Skeletal muscle cell (primary cell): ENCODE measurements around the gene GRK2.
"Not testable (repeated sequence)": the region's sequence is repeated elsewhere in the genome, so short reads cannot be mapped to it uniquely, and the experiment has no call there.

Experiments
- DNase-seq: peaks from one replicate; pipeline ENCODE4 v3.0.0-alpha.2; 2010; ENCODE audit warnings: low read depth
- H3K4me3 ChIP-seq: 2 replicates; pipeline ENCODE4 v1.5.1; 2011; ENCODE audit warnings: low read depth, mild to moderate bottlenecking, control low read depth, low read length, moderate library complexity

GRK2 gene

DNA sequence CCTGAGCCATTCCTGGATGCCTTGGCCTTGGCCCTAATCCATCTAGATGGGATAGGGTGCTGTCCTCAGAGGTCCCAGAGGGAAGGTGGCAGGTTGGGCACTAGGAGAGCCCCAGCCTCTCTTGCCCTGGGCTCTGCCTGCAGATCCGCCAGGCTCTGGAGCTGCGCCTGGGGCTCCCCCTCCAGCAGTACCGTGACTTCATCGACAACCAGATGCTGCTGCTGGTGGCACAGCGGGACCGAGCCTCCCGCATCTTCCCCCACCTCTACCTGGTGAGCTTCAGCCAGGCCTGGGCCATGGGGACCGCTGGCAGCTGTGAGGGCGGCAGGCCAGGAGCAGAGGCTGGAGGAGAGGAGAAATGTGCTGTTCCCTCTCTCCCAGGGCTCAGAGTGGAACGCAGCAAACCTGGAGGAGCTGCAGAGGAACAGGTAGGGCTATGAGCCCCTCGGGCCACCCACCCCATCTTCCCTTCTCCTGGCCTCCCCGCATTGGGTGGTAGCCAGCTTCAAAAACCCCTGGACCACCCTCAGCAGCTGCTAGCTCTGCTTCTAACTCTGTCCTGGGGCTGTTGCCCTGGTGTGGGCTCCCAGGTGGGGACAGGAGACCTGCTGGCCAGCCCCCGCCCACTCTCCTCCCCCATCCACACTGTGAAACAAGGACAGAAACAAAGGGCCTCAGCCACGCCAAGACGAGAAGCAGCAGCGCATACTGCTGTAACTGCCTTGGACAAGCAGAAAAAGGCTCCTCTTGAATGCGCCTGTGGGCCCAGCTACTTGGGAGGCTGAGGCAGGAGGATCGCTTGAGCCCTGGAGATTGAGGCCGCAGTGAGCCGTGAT, 42.0 kb downstream of the GRK2 start:
- no peak overlapping the region for H3K4me3 ChIP-seq
- no peak for DNase-seq

GRCh38 chr11:67309166-67309565, 42.9 kb downstream of the GRK2 start:
- no peak for DNase-seq
- no peak overlapping the region for H3K4me3 ChIP-seq

- no peak for DNase-seq
- H3K4me3 ChIP-seq, result no peak overlapping the region
Measured at GRCh38 chr11:67309661-67310061, 43.4 kb downstream of the GRK2 start.

- H3K4me3 ChIP-seq, result no peak overlapping the region
- no peak for DNase-seq
Measured at GRCh38 chr11:67310246-67311050, 44.2 kb downstream of the GRK2 start.

- no peak for DNase-seq
- H3K4me3 ChIP-seq, result no peak overlapping the region
Measured at GRCh38 chr11:67311051-67311555, 44.8 kb downstream of the GRK2 start.

- H3K4me3 ChIP-seq, result no peak overlapping the region
- DNase-seq, result no peak
Measured at GRCh38 chr11:67311556-67312082, 45.3 kb downstream of the GRK2 start.

GRCh38 chr11:67312187-67313021, 46.1 kb downstream of the GRK2 start:
- H3K4me3 ChIP-seq, result no peak overlapping the region

GRCh38 chr11:67313125-67313890, 47.0 kb downstream of the GRK2 start:
- H3K4me3 ChIP-seq, result no peak overlapping the region
- DNase-seq, result no peak

More at GRCh38 chr11:67312187-67313021, 46.1 kb downstream of the GRK2 start:
- DNase-seq, result no peak

- H3K4me3 ChIP-seq, result no peak overlapping the region
- no peak for DNase-seq
Measured at GRCh38 chr11:67314218-67314617, 47.9 kb downstream of the GRK2 start.

GRCh38 chr11:67315325-67315909, 49.1 kb downstream of the GRK2 start:
- H3K4me3 ChIP-seq, result no peak overlapping the region
- DNase-seq, result no peak

- peak overlapping the region; percentile 84 for H3K4me3 ChIP-seq
- no peak for DNase-seq
Measured at GRCh38 chr11:67316882-67317204, 50.6 kb downstream of the GRK2 start.

DNA sequence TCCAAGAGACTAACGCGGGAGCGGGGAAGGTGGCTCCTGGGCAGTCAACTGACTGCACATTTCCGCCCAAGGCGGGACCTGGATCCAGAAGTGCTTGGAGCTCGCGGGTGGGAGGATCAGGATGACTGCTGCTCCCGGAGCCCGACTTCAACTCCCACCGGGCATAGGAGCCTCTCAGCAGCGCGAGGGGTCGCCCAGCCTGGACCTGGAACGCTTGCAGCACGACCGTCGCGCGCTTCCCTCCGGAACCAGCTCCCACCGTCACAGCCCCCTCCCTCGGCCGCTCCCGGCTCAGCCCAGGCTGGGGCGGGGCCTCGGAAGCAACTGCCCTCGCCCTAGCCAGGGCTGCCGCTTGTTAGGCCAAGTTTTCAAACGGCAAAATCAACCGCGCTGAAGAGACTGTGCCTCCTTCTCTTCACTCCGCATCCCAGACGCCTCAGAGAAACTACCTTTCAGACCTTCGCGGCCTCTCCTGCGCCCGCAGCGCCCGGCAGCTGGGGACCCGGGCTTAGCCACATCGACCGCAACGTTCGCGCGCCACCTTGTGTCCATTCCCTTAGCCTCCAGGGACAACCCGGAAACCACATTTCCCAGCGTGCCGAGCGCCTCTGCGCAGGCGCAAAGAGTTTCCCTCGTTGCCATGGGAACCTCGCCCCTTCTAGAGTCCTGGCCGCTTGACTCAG, 51.1 kb downstream of the GRK2 start:
- peak overlapping the region; percentile 84 for H3K4me3 ChIP-seq
- peak; percentile 59 for DNase-seq

DNA sequence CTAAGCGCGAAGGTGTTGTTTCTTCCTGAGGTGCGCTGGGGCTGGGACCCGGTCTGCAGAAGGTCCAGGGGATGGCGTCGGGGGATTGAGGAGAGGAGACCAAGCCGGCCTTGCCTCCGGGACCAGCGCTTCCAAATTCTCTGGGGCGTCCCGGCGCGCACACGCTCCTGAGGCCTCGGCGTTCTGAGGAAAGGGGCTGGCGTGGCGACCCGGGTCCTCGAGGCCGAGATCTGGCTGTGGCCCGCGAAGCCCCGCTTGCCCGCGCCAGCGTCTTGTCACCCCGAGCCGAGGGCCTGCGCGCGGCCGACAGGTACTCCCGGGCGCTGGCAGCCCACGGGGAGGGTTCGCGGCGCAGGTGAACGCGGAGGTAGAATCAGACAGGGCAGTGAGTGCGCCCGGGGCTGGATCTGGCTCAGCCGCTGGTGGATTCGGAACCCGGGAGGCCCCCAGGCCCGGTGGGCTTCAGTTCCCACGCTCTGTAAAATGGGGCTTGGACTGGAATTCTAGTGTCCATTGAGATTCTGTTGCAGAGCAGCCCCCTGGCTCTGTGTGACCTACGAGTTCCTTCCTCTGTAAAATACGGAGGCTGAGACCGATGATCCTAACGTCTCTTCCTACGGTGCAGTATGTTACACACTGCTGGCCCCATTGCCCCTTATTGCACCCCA, 51.7 kb downstream of the GRK2 start:
- DNase-seq, result no peak
- peak overlapping the region; percentile 84 for H3K4me3 ChIP-seq

DNA sequence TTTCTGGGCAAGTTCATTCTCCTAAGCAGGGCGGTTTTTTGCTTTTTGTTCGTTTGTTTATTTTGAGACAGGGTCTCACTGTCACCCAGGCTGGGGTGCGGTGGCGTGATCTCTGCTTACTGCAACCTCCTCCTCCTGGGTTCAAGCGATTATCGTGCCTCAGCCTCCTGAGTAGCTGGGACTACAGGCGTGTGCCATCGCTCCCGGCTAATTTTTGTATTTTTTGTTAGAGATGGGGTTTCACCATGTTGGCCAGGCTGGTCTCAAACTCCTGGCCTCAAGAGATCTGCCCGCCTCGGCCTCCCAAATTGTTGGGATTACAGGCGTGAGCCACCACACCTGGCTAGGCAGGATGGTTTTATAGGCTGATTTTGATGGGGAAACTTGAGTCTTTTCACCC, 52.6 kb downstream of the GRK2 start:
- not testable (repeated sequence) for H3K4me3 ChIP-seq, DNase-seq

DNA sequence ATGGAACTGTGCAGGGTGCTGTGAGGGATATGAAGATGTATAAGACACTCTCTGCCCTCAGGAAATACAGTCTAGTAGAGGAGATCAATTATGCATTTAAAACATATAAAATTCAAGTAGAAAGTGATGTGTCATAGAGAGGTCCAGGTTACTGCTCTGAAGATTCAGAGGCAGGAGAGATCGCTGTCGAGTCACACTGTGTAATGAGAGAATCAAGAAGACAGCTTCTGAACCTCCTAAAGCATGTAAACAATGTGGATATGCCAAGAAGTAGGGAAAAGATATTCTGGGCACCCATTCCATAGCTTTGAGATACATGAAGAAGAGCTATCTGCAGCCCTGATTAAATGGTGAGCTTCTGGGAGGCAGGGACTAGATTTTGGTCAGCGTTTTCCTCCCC, 53.7 kb downstream of the GRK2 start:
- DNase-seq, result no peak
- H3K4me3 ChIP-seq, result no peak overlapping the region

DNA sequence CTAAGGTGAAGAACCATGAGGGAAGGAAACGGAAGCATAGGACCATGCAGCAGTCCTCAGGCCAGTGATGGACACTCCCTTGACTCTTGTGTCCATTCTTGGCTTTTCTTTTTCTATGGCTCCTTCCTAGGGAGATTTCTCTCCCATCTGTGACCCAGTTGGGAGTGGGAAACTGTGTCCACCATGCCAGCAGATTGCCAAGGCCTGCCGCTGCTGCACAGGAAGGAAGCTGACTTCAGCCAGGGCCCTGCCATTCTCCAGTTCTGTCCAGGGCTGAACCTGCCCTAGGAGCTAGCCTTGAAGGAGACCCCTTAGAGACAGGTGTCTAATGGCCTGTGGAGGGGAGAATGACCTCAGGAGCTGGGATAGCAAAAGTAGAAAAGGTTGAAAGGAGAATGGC, 54.4 kb downstream of the GRK2 start:
- H3K4me3 ChIP-seq, result no peak overlapping the region
- no peak for DNase-seq

DNA sequence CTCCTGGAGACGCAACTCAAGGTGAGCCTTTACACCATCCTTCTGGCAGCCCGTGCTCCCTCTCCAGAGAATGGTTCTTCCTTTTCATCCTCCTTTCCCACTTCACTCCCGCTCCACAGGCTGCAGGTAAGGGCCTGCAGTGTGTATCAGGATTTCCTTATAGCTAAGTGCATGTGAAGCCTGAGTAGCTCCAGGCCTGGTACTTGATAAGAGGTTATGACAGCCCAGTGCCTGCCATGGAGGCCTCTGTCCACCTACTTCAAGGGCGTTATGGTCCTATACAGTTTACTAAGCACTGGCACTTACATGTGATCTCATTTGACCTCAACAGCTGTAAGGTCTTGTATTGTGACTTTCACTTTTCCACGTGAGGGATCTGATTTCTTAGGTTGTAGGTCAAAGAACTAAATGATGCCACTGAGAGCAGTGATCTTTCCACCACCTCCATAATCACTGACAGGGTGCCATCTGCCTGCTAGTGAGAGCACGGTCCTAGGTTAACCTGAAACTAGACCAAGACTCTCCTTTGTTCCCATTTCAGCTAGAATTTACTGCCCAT, 55.1 kb downstream of the GRK2 start:
- no peak overlapping the region for H3K4me3 ChIP-seq

More for the DNA sequence above, 55.1 kb downstream of the GRK2 start:
- DNase-seq, result no peak
